Coronary artery (tissue), 2 donors: ENCODE results near the gene GPR68.
"Not testable (repeated sequence)": the region's sequence is repeated elsewhere in the genome, so short reads cannot be mapped to it uniquely, and the experiment has no call there.

ENCODE experiments used
- DNase-seq: peaks from one replicate; pipeline ENCODE4 v3.0.0-alpha.2; 2017; ENCODE audit warnings: low spot score
- H3K27ac ChIP-seq, 2 donors: fragments of 200-600 bp; sonication (generic); one replicate each; pipeline ENCODE4 v1.5.1; 2016 to 2019
- H3K4me3 ChIP-seq: fragments of 200-600 bp; sonication (generic); 2 replicates; pipeline ENCODE4 v1.5.1; 2016; ENCODE audit warnings: mild to moderate bottlenecking, moderate library complexity
- TF ChIP-seq, protein P1 (sequence below): fragments of 200-600 bp; sonication (generic); IDR thresholded peaks from one replicate; pipeline ENCODE4 v1.5.1; 2019; ENCODE audit warnings: antibody characterized with exemption

Gene GPR68

GRCh38 chr14:91267965-91268437 is 23.5 kb upstream of the GPR68 start:
- no peak for DNase-seq
- TF ChIP-seq, protein P1, sequence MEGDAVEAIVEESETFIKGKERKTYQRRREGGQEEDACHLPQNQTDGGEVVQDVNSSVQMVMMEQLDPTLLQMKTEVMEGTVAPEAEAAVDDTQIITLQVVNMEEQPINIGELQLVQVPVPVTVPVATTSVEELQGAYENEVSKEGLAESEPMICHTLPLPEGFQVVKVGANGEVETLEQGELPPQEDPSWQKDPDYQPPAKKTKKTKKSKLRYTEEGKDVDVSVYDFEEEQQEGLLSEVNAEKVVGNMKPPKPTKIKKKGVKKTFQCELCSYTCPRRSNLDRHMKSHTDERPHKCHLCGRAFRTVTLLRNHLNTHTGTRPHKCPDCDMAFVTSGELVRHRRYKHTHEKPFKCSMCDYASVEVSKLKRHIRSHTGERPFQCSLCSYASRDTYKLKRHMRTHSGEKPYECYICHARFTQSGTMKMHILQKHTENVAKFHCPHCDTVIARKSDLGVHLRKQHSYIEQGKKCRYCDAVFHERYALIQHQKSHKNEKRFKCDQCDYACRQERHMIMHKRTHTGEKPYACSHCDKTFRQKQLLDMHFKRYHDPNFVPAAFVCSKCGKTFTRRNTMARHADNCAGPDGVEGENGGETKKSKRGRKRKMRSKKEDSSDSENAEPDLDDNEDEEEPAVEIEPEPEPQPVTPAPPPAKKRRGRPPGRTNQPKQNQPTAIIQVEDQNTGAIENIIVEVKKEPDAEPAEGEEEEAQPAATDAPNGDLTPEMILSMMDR: no peak

GRCh38 chr14:91266276-91266675 is 21.8 kb upstream of the GPR68 start:
- H3K4me3 ChIP-seq, DNase-seq, H3K27ac ChIP-seq: not testable (repeated sequence)

More at GRCh38 chr14:91267965-91268437, 23.5 kb upstream of the GPR68 start:
- no peak overlapping the region for H3K4me3 ChIP-seq
- H3K27ac ChIP-seq: no peak overlapping the region

DNA sequence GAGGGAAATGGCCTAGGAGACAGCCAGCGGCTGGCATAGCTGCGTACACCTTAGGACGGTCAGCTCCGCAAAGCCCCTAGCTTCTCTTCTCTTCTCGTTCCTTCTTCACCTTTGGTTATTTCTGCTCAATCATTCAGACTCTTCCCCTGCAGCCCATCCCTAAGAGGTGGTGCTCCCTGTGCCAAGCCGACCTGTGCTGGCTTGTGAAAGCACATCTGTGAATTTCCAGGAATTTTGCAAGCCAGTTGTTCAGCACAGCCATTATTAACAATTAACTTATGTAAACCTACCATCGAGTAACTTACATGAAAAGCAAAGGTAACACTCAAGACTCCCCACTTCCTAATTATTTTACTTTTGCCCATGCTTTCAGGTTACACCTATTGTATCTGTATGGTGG is 20.9 kb upstream of the GPR68 start:
- DNase-seq: no peak
- H3K27ac ChIP-seq: no peak overlapping the region
- H3K4me3 ChIP-seq: no peak overlapping the region
- TF ChIP-seq, protein P1: no peak

DNA sequence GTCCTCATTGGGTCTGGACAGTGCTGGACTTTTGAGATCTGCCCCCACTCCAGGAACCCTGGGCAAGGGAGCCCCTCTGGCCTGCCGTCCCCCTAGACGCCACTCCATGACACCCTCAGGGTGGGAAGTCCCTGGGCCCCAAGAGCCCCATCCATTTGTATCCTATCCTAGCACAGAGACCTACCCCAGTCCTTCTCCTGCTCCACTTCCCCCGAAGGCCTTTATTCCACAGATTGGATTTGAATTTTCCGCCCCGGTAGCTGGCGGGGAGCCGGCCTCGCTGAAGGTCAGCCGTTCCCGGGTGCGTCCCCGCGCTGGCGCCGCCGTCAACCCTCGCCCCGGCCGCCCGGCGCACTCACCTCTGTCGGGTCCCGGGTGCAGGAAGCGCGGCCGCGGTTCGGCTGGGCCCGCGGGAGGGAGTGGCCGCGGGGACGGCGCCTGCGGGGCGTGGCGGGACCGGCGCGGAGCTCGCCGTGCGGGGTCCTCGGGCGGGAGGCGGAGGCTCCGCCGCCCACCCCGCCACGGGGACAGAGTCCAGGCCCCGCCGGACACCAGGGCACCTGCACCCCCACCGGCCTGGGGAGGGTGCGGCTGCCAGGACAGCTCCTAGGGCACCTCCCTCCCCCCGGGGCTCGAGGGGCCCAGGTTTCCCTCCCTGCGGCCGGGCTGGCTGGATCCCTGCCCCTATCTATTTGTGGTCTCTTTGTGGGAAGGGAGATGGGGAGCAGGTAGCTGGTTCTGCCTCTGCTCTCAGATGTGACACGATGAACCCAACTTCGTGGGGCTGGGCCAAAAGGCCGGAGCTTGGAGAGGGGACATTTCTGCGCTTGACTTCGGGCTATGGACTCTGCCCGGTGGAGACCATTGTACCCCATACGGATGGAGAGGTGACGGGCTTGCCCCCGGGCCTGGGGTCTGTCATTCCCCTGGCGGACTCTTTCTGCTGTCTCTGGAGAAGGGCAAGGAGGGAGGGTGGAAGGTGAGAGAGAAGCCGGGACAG is 19.9 kb upstream of the GPR68 start:
- Histone ChIP-seq H3K27ac (no peak overlapping the region), H3K4me3 (peak overlapping the region; percentile 73)
- DNase-seq: no peak
- TF ChIP-seq, protein P1: no peak

DNA sequence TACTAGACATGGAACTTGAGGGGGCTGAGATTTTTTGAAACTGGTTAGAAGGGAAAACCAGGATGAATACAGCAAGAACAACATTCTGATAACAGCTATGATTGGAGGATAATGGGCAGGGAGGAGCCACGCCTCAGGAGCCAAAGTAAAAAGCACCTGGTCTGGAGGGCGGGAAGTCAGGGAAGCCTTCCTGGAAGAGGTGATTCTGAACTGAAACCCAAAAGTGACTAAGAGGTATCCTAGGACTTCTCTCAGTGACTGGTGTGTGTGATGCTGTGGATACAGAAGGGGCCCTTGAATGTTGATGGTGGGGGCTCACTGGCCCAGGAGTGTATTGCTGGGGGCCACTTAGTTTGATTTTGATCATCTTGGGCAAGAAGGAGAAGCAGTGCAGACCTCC is 18.8 kb upstream of the GPR68 start:
- no peak overlapping the region for H3K27ac ChIP-seq
- H3K4me3 ChIP-seq: no peak overlapping the region
- TF ChIP-seq, protein P1: no peak
- no peak for DNase-seq

- DNase-seq: no peak
- TF ChIP-seq, protein P1: no peak
- no peak overlapping the region for H3K4me3 ChIP-seq
- no peak overlapping the region for H3K27ac ChIP-seq
Measured at GRCh38 chr14:91261986-91262549, 17.6 kb upstream of the GPR68 start.

- DNase-seq: no peak
- TF ChIP-seq, protein P1: no peak
Measured at GRCh38 chr14:91261115-91261514, 16.6 kb upstream of the GPR68 start.

More at GRCh38 chr14:91261115-91261514, 16.6 kb upstream of the GPR68 start:
- no peak overlapping the region for H3K4me3 ChIP-seq
- no peak overlapping the region for H3K27ac ChIP-seq
